CD8-positive, alpha-beta memory T cell (primary cell): ENCODE data around the gene WDHD1. TPM values are rescaled to one million over a fixed set of nuclear protein-coding genes. Genes with fewer than 3 reads are reported as not detected.

Source experiments
- CTCF ChIA-PET: fragments of 350-600 bp; sonication (Branson Sonifier 250); formaldehyde crosslinking; loops from one replicate; lab custom pipeline; 2021; ENCODE audit warnings: antibody characterized with exemption; lab: Charles Lee
- POLR2A ChIA-PET: fragments of 350-600 bp; sonication (Branson Sonifier 250); formaldehyde crosslinking; loops from one replicate; lab custom pipeline; 2021; ENCODE audit warnings: antibody characterized with exemption; lab: Charles Lee
- DNase-seq, 5 donors: peaks; one replicate each; pipeline versions ENCODE4 v3.0.0 to v3.0.0-alpha.2; 2020 to 2022; ENCODE audit warnings: mixed read lengths in 1 of 5
- H3K27ac ChIP-seq: one replicate; pipeline ENCODE4 v1.7.0; 2013; ENCODE audit warnings: low read depth, mild to moderate bottlenecking, low read length, moderate library complexity
- H3K27me3 ChIP-seq: 2 replicates; pipeline ENCODE4 v1.7.0; 2013; ENCODE audit warnings: low read length, mild to moderate bottlenecking; ENCODE audit not compliant: insufficient read depth, poor library complexity, severe bottlenecking
- H3K36me3 ChIP-seq: 2 replicates; pipeline ENCODE4 v1.7.0; 2013; ENCODE audit warnings: mild to moderate bottlenecking, low read length, moderate library complexity; ENCODE audit not compliant: insufficient read depth
- H3K4me1 ChIP-seq: 2 replicates; pipeline ENCODE4 v1.7.0; 2013; ENCODE audit warnings: mild to moderate bottlenecking, low read length, moderate library complexity; ENCODE audit not compliant: insufficient read depth
- H3K4me3 ChIP-seq: 2 replicates; pipeline ENCODE4 v1.7.0; 2013; ENCODE audit warnings: mild to moderate bottlenecking, low read length
- H3K9me3 ChIP-seq: 2 replicates; pipeline ENCODE4 v1.7.0; 2013; ENCODE audit warnings: mild to moderate bottlenecking, low read length
- H3K27ac Mint-ChIP-seq, 8 donors: one replicate each; pipeline ENCODE4 v1.8.0; 2020 to 2021; ENCODE audit warnings: mixed read lengths in 8 of 8, mild to moderate bottlenecking in 6 of 8, inconsistent platforms in 3 of 8, moderate library complexity in 3 of 8
- H3K27me3 Mint-ChIP-seq, 2 donors: one replicate each; pipeline ENCODE4 v1.8.0; 2020 to 2021; ENCODE audit warnings: mixed read lengths in 2 of 2, mild to moderate bottlenecking in 1 of 2, moderate library complexity in 1 of 2
- H3K36me3 Mint-ChIP-seq, 3 donors: one replicate each; pipeline ENCODE4 v1.8.0; 2020 to 2021; ENCODE audit warnings: mixed read lengths in 3 of 3, inconsistent platforms in 1 of 3, mild to moderate bottlenecking in 1 of 3
- H3K4me1 Mint-ChIP-seq, 3 donors: one replicate each; pipeline ENCODE4 v1.8.0; 2020 to 2021; ENCODE audit warnings: mixed read lengths in 3 of 3, inconsistent platforms in 1 of 3, mild to moderate bottlenecking in 1 of 3
- H3K4me3 Mint-ChIP-seq, 7 donors: one replicate each; pipeline ENCODE4 v1.8.0; 2020 to 2021; ENCODE audit warnings: mixed read lengths in 7 of 7, mild to moderate bottlenecking in 6 of 7, moderate library complexity in 4 of 7, inconsistent platforms in 2 of 7
- H3K9me3 Mint-ChIP-seq, 5 donors: one replicate each; pipeline ENCODE4 v1.8.0; 2020 to 2022; ENCODE audit warnings: mixed read lengths in 5 of 5, mild to moderate bottlenecking in 3 of 5, moderate library complexity in 2 of 5, inconsistent platforms in 1 of 5
- polyA plus RNA-seq: library from polyadenylated mRNA; unstranded; fragments of 300-500 nt; fragmentation: Illumina TruSeq; gene quantifications from one replicate; pipeline ENCODE4 v1.2.3, GENCODE V29; 2021
- total RNA-seq, 2 experiments: library from RNA; stranded (reverse); gene quantifications; one replicate each; pipeline ENCODE4 v1.2.3, GENCODE V29; 2021

WDHD1 gene
- total and polyA plus RNA-seq, 3 experiments from 2014 or later, result 3.1 to 56.6 (median 56.3) TPM

- no peaks in the 10 kb centered on the region for H3K9me3 Mint-ChIP-seq
- no peak overlapping the region for H3K27ac ChIP-seq
- no peaks in the 10 kb centered on the region for H3K4me1 ChIP-seq
- H3K36me3 Mint-ChIP-seq, result peaks cover 0 to 4% (median 3%) of the 10 kb centered on the region in 3 donors
- peaks cover 41 to 71% (median 68%) of the 10 kb centered on the region in 3 donors for H3K4me1 Mint-ChIP-seq
- DNase-seq, result no peak
- peak overlapping the region in 1 of 7 donors; percentile 9 for H3K4me3 Mint-ChIP-seq
- no peak overlapping the region for H3K4me3 ChIP-seq
- POLR2A ChIA-PET, result interaction anchor here (0.7 kb wide), 1 partner anchor 331 kb away, joined by 3 read pairs; no protein-coding TSS in a partner anchor
- CTCF ChIA-PET, result interaction anchor here (2.9 kb wide), 1 partner anchor 8 kb away, joined by 16 read pairs; the partner anchor contains the start of gene GCH1
- H3K27me3 Mint-ChIP-seq, result no peaks in the 10 kb centered on the region
- H3K9me3 ChIP-seq, result no peaks in the 10 kb centered on the region
- H3K27ac Mint-ChIP-seq, result peak overlapping the region in 5 of 8 donors; percentile 5 to 62 (median 33)
- H3K27me3 ChIP-seq, result no peaks in the 10 kb centered on the region
- H3K36me3 ChIP-seq, result no peaks in the 10 kb centered on the region
Observed at GRCh38 chr14:54894995-54895394, 131.9 kb downstream of the WDHD1 start.

GRCh38 chr14:54893151-54893760 lies 133.6 kb downstream of the WDHD1 start:
- peaks cover 6% of the 10 kb centered on the region for H3K4me1 ChIP-seq
- Mint-ChIP-seq H3K36me3 (peaks cover 0 to 4% (median 3%) of the 10 kb centered on the region in 3 donors), H3K4me3 (no peak overlapping the region), H3K27me3 (no peaks in the 10 kb centered on the region), H3K27ac (peak overlapping the region in 1 of 8 donors; percentile 6), H3K9me3 (no peaks in the 10 kb centered on the region), H3K4me1 (peaks cover 49 to 75% (median 70%) of the 10 kb centered on the region in 3 donors)
- H3K36me3 ChIP-seq, result no peaks in the 10 kb centered on the region
- ChIA-PET POLR2A (no interaction called here), CTCF (interaction anchor here (1.1 to 2.9 kb wide), 3 partner anchors 10 to 137 kb away, joined by 3 to 16 read pairs (median 3); partner anchors contain the start of gene GCH1)
- H3K27ac ChIP-seq, result no peak overlapping the region
- H3K9me3 ChIP-seq, result no peaks in the 10 kb centered on the region
- H3K27me3 ChIP-seq, result no peaks in the 10 kb centered on the region
- DNase-seq, result peak in 2 of 5 donors; percentile 14 to 25
- H3K4me3 ChIP-seq, result no peak overlapping the region

- Histone ChIP-seq H3K27ac (no peak overlapping the region), H3K9me3 (no peaks in the 10 kb centered on the region), H3K4me1 (peaks cover 6% of the 10 kb centered on the region), H3K4me3 (no peak overlapping the region), H3K27me3 (no peaks in the 10 kb centered on the region), H3K36me3 (no peaks in the 10 kb centered on the region)
- Mint-ChIP-seq H3K4me1 (peaks cover 52 to 77% (median 75%) of the 10 kb centered on the region in 3 donors), H3K27me3 (no peaks in the 10 kb centered on the region), H3K36me3 (peaks cover 0 to 4% (median 0%) of the 10 kb centered on the region in 3 donors), H3K27ac (peak overlapping the region in 1 of 8 donors; percentile 5), H3K9me3 (no peaks in the 10 kb centered on the region), H3K4me3 (no peak overlapping the region)
- POLR2A ChIA-PET, result no interaction called here
- CTCF ChIA-PET, result interaction anchor here (0.7 kb wide), 1 partner anchor 13 kb away, joined by 3 read pairs; no protein-coding TSS in a partner anchor
- no peak for DNase-seq
Observed at GRCh38 chr14:54891471-54892245, 135.2 kb downstream of the WDHD1 start.

GRCh38 chr14:54890788-54891187 lies 136.1 kb downstream of the WDHD1 start:
- H3K27me3 Mint-ChIP-seq, result no peaks in the 10 kb centered on the region
- peaks cover 49 to 73% (median 70%) of the 10 kb centered on the region in 3 donors for H3K4me1 Mint-ChIP-seq
- peaks cover 6% of the 10 kb centered on the region for H3K4me1 ChIP-seq
- no peak overlapping the region for H3K4me3 ChIP-seq
- H3K27ac Mint-ChIP-seq, result peak overlapping the region in 3 of 8 donors; percentile 27 to 50 (median 47)
- CTCF ChIA-PET, result interaction anchor here (1.0 kb wide), 1 partner anchor 23 kb away, joined by 3 read pairs; no protein-coding TSS in a partner anchor
- H3K27ac ChIP-seq, result no peak overlapping the region
- H3K4me3 Mint-ChIP-seq, result no peak overlapping the region
- H3K36me3 Mint-ChIP-seq, result peaks cover 0 to 1% (median 0%) of the 10 kb centered on the region in 3 donors
- no peak for DNase-seq
- H3K9me3 Mint-ChIP-seq, result no peaks in the 10 kb centered on the region
- POLR2A ChIA-PET, result no interaction called here
- no peaks in the 10 kb centered on the region for H3K9me3 ChIP-seq
- no peaks in the 10 kb centered on the region for H3K36me3 ChIP-seq
- H3K27me3 ChIP-seq, result no peaks in the 10 kb centered on the region

GRCh38 chr14:54889919-54890318 lies 137.0 kb downstream of the WDHD1 start:
- POLR2A ChIA-PET, result no interaction called here
- Mint-ChIP-seq H3K4me3 (peak overlapping the region in 1 of 7 donors; percentile 3), H3K27ac (peak overlapping the region in 4 of 8 donors; percentile 0 to 86 (median 20)), H3K36me3 (peaks cover 0 to 1% (median under 1%) of the 10 kb centered on the region in 3 donors), H3K4me1 (peaks cover 46 to 72% (median 66%) of the 10 kb centered on the region in 3 donors), H3K27me3 (no peaks in the 10 kb centered on the region), H3K9me3 (no peaks in the 10 kb centered on the region)
- Histone ChIP-seq H3K27ac (no peak overlapping the region), H3K36me3 (no peaks in the 10 kb centered on the region), H3K9me3 (no peaks in the 10 kb centered on the region), H3K4me3 (no peak overlapping the region), H3K27me3 (no peaks in the 10 kb centered on the region), H3K4me1 (peaks cover 6% of the 10 kb centered on the region)
- no peak for DNase-seq
- CTCF ChIA-PET, result interaction anchor here (2.8 kb wide), 1 partner anchor 13 kb away, joined by 18 read pairs; the partner anchor contains the start of gene GCH1

Other genes with a start within 250 kb of the WDHD1 start
- gene GCH1, start 124.3 kb downstream of the WDHD1 start, total RNA-seq, result 10 to 100 TPM; 26.4 TPM
- 35.3 TPM for gene GCH1, start 124.3 kb downstream of the WDHD1 start, polyA plus RNA-seq
- 10 to 100 TPM; 38.0 to 44.8 TPM for gene SOCS4, start 137 bp upstream of the WDHD1 start, total RNA-seq
- 2.3 TPM for gene SOCS4, start 137 bp upstream of the WDHD1 start, polyA plus RNA-seq
- 100 to 1,000 TPM; 104 to 106 TPM for gene MAPK1IP1L, start 24.5 kb upstream of the WDHD1 start, total RNA-seq
- 86.8 TPM for gene MAPK1IP1L, start 24.5 kb upstream of the WDHD1 start, polyA plus RNA-seq
- gene LGALS3, start 102.2 kb upstream of the WDHD1 start, total RNA-seq, result 10 to 100 TPM; 54.5 to 55.1 TPM
- gene LGALS3, start 102.2 kb upstream of the WDHD1 start, polyA plus RNA-seq, result 78.0 TPM
- 10 to 100 TPM; 36.0 to 38.8 TPM for gene DLGAP5, start 164.5 kb upstream of the WDHD1 start, total RNA-seq
- gene DLGAP5, start 164.5 kb upstream of the WDHD1 start, polyA plus RNA-seq, result 0.21 TPM
- 10 to 100 TPM; 16.2 to 17.9 TPM for gene FBXO34, start 244.3 kb upstream of the WDHD1 start, total RNA-seq
- 37.1 TPM for gene FBXO34, start 244.3 kb upstream of the WDHD1 start, polyA plus RNA-seq